Stimulated activated CD8-positive, alpha-beta memory T cell treated with anti-CD3 and anti-CD28 coated beads, Interleukin-7, amount 100 ng/mL, for 4 hours (primary cell): ENCODE results near the gene RNF152.

Source experiments
- DNase-seq, 2 donors: peaks; one replicate each; pipeline ENCODE4 v3.0.0-alpha.2; 2020; ENCODE audit warnings: low read depth in 2 of 2

RNF152 gene

GRCh38 chr18:61894751-61895524 is 2.1 kb upstream of the RNF152 start:
- no peak for DNase-seq

DNA sequence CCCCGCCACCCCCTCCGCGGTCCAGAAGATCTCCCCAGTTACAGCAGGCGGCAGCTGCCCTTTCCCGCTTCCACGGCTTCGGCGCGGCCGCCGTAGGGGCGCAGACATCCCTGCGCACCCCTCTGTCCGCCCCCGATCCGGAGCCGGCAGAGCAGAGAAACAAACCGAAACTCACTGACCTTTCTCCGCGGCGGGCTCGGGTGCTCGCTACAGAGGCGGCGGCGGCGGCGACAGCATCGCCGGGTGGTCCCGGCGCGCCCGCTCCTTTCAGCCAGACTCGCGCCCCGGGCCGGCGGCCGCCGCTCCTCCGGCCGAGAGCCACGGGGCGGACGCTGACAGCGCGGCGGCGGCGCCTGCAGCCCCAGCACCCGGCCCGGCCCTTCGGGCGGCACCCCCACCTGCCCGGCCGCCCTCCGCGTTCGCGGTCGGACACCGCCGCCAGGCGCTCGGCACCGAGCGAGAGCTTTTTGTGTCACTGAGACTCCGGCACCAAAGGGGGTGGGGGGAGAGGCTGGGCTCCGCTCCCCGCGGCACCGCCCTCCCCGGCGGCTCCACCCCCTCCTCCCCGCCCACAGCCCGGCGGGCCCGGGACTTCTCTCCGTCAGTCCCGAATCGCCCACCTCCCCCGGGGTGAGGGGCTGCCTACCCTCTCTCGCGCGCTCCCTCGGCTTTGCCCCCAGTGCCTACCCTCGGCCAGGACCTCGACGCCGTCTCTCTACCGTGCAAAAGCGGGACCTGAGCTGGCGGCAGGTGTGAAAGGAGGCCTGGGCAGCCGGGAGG is 1.4 kb upstream of the RNF152 start:
- DNase-seq: peak; percentile 27 to 60

- DNase-seq: no peak
These were observed 633 bp upstream of the RNF152 start for GRCh38 chr18:61893309-61893970.

GRCh38 chr18:61891894-61892293 is 913 bp downstream of the RNF152 start:
- DNase-seq: no peak

GRCh38 chr18:61891271-61891670 is 1.5 kb downstream of the RNF152 start:
- no peak for DNase-seq

DNA sequence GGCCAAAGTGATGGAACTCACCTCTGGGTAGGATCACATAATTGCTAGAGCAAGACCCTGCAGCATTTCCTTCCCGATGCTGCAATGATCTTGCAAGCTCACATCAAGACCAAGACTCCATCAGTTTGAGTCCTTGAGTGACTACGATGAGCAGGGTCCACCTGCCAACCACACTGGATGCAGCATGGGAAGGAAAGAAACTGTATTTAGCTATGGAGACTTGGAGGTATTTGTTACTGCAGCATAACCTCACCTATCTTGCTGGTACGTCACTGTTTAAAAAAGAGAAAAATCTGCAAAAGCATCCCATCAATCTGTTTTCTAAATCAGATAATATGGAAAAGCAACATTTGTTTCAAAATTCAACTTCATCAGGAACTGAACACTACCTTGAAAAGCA is 2.5 kb downstream of the RNF152 start:
- no peak for DNase-seq

GRCh38 chr18:61889541-61889940 is 3.3 kb downstream of the RNF152 start:
- DNase-seq: no peak

DNA sequence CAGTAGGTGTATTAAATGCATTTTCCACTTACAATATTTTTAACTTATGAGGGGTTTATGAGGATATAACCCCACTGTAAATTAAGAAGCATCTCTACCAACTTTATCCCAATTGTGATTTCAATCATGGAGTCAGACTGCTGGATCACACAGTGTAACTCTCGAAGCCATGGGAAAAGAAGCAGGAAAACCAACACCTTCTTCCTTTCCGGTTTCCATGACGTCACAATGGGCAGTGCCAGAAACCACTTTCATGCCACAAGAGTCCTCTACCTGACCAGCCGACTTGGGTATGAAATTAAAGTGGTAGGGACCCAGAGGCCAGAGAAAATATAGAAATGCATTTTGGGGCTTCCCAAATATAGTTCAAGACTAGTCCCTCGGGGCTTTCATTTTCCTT is 4.2 kb downstream of the RNF152 start:
- no peak for DNase-seq

GRCh38 chr18:61887838-61888237 is 5.0 kb downstream of the RNF152 start:
- no peak for DNase-seq

- DNase-seq: no peak
These were observed 9.3 kb downstream of the RNF152 start for GRCh38 chr18:61883547-61883946.

- DNase-seq: no peak
These were observed 10.4 kb downstream of the RNF152 start for GRCh38 chr18:61882296-61883004.

GRCh38 chr18:61876899-61877298 is 15.9 kb downstream of the RNF152 start:
- DNase-seq: no peak

DNA sequence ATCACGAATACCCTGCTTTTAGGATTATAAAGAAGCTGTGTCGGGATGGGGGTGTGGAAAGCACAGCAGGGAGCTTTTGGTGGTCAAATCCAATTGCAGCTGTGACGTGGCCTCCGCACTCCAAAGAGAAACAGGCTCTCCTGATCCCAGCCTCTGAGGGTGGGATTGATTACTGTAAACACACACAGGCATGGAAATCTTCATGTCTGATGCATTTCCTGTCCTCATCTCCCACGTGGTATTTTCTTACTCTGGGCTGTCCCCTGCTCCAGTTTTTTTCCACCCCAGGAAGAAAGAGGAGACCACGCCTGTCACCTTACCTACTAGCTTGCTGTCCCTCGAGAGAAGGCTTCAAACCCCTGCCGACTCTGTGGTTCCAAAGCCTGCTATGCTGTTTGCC is 22.7 kb downstream of the RNF152 start:
- no peak for DNase-seq

DNA sequence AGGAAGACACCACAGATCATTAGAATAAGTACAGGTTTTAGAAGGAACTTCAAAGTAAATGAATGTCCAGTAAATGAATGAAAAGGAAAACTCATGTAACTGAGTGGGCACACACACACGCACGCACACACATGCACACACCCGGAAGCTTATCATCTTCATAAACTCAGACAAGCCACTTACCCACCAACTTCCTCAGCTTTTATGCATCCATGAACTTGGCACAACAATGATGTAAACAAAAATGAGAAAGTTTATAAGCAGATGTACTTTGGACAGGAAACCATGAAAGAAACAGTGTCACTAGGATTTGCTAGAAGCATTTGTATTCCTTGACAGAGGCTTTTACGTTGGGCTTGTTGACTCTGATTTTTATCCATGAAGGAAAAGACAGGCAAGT is 23.2 kb downstream of the RNF152 start:
- DNase-seq: no peak

DNA sequence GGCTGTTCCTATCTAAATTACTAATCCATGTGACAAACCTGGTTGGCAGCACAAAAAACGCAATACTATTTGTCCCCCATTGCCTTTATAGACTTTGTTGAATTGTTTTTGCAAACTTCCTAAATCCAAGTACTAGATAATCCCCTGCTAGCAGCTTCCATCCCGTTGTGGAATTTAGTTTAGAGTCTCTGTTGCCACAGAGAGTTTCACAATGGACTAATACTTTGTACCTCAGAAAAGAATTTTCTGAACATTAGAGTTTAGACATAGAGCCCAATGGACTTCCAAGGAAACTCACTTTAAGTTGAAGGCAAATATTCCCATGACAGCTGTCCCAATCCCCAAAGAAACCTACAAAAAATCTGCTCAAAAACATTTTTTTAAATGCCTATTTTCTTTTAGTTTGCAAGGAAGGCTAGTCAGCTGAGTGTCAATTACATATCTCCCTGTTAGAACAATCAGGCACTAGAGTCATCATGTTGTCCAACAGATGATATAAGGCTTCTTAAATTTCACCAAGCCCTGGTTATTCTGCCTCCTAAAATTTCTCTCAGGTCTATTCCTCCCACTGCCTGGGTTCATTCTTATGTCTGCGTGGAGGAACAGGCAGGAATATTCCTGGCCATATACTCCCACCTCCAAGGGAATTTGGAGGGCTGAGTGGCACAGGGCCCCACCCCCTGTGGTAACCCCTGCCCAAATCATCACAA is 27.2 kb downstream of the RNF152 start:
- DNase-seq: no peak

- DNase-seq: no peak
These were observed 31.4 kb downstream of the RNF152 start for GRCh38 chr18:61861372-61861771.

- DNase-seq: no peak
These were observed 32.5 kb downstream of the RNF152 start for GRCh38 chr18:61860302-61860701.

- DNase-seq: no peak
These were observed 33.7 kb downstream of the RNF152 start for GRCh38 chr18:61859113-61859512.

- no peak for DNase-seq
These were observed 36.1 kb downstream of the RNF152 start for GRCh38 chr18:61856678-61857077.

DNA sequence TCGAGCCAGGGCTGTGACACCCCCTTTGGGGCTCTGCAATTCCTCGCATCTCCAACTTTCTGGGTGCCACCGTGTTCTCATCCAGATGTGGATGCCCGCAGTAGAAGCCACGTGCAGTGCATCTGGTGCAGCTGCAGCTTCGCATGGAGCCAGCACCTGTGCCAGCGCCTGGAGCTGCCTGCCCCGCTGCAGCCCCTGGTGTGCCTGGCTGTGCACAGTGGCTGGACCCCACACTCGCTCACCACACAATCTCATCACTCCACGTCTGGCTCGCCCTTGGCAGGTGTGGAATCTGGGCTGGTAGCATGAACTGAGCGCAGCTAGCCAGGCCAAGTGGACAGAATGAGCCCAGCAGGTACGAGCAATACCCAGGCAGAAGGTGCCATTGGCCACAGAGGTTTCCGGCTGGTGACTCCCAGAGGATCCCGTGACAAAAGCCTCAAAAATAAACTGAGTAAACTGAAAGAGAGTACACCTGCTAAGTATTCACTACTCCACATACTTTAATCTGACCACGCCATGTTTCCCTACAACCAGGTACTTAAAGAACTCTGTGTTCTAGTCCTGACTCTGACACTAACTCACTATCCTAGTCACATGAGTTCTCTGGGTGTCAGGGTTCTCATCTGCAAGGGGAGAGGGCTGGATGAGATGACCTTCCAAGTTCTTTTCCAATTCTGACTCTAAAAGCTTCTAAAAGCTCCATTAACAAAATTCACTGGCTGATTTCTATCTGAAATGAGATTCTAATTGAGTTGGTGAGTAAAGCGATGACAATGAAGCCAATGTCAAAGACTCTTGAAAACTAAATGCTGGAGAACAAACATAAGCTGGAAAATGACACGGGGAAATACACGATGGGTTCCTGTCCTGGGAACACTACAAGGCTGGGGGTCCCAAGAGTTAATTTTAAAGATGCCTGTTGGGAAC is 37.1 kb downstream of the RNF152 start:
- DNase-seq: no peak
